ENCODE measurements around the gene BCR. TPM values are rescaled to one million over a fixed set of nuclear protein-coding genes. Genes with fewer than 3 reads are reported as not detected.

Gene BCR
- total RNA-seq, 1 experiment from 2014 or later: 77.0 TPM

GRCh38 chr22:23233084-23233531 is 52.8 kb downstream of the BCR start:
- TF ChIP-seq CTCF (conservative IDR thresholded peaks at IDR 0.05): peak; percentile 28; the same call in 1 of the 3 replicates

More at GRCh38 chr22:23233084-23233531, 52.8 kb downstream of the BCR start:
- no peak overlapping the region for H2BK120ac ChIP-seq (ENCODE audit: low read depth, low read length, poor library complexity, severe bottlenecking)
- no peak overlapping the region for H3K27ac ChIP-seq (ENCODE audit: insufficient read length, low read depth, low read length)
- H3K23ac ChIP-seq (ENCODE audit: insufficient read length, low read depth, low read length): no peak overlapping the region
- no peak overlapping the region for H4K5ac ChIP-seq (ENCODE audit: insufficient read length, low read depth, low read length)
- no peak overlapping the region for H3K9ac ChIP-seq (ENCODE audit: extremely low read depth, insufficient read length, low read length)
- peaks cover 33% of the 10 kb centered on the region; the same call in 1 of the 2 replicates for H3K79me2 ChIP-seq (ENCODE audit: insufficient read depth, low read length)
- H3K9me3 ChIP-seq (ENCODE audit: control insufficient read depth, low read depth, low read length): no peaks in the 10 kb centered on the region
- H3T11ph ChIP-seq (ENCODE audit: low read length): no peak overlapping the region
- H2BK5ac ChIP-seq (ENCODE audit: insufficient read length, low read length): no peak overlapping the region
- H3K23me2 ChIP-seq (ENCODE audit: insufficient read length, low read depth, low read length, poor library complexity, severe bottlenecking): no peaks in the 10 kb centered on the region
- no peak overlapping the region for H2BK15ac ChIP-seq (ENCODE audit: low read depth, low read length)
- H4K91ac ChIP-seq (ENCODE audit: insufficient read length, low read depth, low read length): no peak overlapping the region
- H3K4ac ChIP-seq (ENCODE audit: low read depth, low read length): no peak overlapping the region
- no peaks in the 10 kb centered on the region for H4K20me1 ChIP-seq (ENCODE audit: control insufficient read depth, insufficient read depth, insufficient read length)
- H4K8ac ChIP-seq (replicated peaks; ENCODE audit: insufficient read length, low read depth, low read length): no peak overlapping the region
- H3K18ac ChIP-seq (ENCODE audit: insufficient read length, low read depth, low read length): no peak overlapping the region
- H3K9me3 Mint-ChIP-seq: peaks cover 10 to 12% of the 10 kb centered on the region in 2 experiments
- no peak overlapping the region for H2BK12ac ChIP-seq (ENCODE audit: insufficient read length, low read depth, low read length)
- H3K56ac ChIP-seq (ENCODE audit: insufficient read length, low read depth, low read length): no peak overlapping the region
- no peak overlapping the region for H3K4me2 ChIP-seq (ENCODE audit: insufficient read depth, insufficient read length, low read length)
- H2BK20ac ChIP-seq (ENCODE audit: low read depth, low read length, poor library complexity, severe bottlenecking): no peak overlapping the region
- H3K36me3 Mint-ChIP-seq (ENCODE audit: insufficient read depth in 1 of 3, low read depth in 3 of 3): peaks cover 27 to 35% (median 28%) of the 10 kb centered on the region in 3 experiments
- no peaks in the 10 kb centered on the region for H3K27me3 ChIP-seq (ENCODE audit: insufficient read depth, low read length)
- peaks cover 20% of the 10 kb centered on the region for H3K4me1 ChIP-seq (ENCODE audit: insufficient read depth, low read length)
- no peak overlapping the region for H2AK5ac ChIP-seq (ENCODE audit: insufficient read length, low read length)
- peak overlapping the region in 2 of 3 experiments; percentile 25 to 79; a peak in 4 of 7 replicates for H3K27ac Mint-ChIP-seq
- H2AFZ ChIP-seq (ENCODE audit: low read length): no peak overlapping the region
- WGBS (ENCODE audit: extremely low coverage, insufficient read length, low lambda C conversion rate): no CpG with 5 or more reads among the region's 11 CpGs
- no peak overlapping the region for H3K4me3 Mint-ChIP-seq
- peak; percentile 49 for DNase-seq
- no peak overlapping the region for H3K14ac ChIP-seq (ENCODE audit: insufficient read depth, low read length)
- peaks cover 14% of the 10 kb centered on the region for H3K79me1 ChIP-seq (ENCODE audit: insufficient read depth, low read depth, low read length, poor library complexity, severe bottlenecking)
- peaks cover 79% of the 10 kb centered on the region in 2 experiments for H3K4me1 Mint-ChIP-seq
- no peaks in the 10 kb centered on the region for H3K27me3 Mint-ChIP-seq (ENCODE audit: low read depth)
